Measurements from ENCODE around the gene SLC35A5.

- TF ChIP-seq CTCF (IDR thresholded peaks at IDR 0.05) (no peak), POLR2A (IDR thresholded peaks at IDR 0.05) (no peak)
Measured at GRCh38 chr3:112627919-112628466, 66.1 kb downstream of the SLC35A5 start.
